ENCODE data around the gene AP1M1.

GRCh38 chr19:16153582-16154336, 44.0 kb upstream of the AP1M1 start:
- TF ChIP-seq, protein P1, sequence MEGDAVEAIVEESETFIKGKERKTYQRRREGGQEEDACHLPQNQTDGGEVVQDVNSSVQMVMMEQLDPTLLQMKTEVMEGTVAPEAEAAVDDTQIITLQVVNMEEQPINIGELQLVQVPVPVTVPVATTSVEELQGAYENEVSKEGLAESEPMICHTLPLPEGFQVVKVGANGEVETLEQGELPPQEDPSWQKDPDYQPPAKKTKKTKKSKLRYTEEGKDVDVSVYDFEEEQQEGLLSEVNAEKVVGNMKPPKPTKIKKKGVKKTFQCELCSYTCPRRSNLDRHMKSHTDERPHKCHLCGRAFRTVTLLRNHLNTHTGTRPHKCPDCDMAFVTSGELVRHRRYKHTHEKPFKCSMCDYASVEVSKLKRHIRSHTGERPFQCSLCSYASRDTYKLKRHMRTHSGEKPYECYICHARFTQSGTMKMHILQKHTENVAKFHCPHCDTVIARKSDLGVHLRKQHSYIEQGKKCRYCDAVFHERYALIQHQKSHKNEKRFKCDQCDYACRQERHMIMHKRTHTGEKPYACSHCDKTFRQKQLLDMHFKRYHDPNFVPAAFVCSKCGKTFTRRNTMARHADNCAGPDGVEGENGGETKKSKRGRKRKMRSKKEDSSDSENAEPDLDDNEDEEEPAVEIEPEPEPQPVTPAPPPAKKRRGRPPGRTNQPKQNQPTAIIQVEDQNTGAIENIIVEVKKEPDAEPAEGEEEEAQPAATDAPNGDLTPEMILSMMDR (IDR thresholded peaks at IDR 0.05; ENCODE audit: low read depth, low read length): no peak
- TF ChIP-seq EZH2phosphoT487 (IDR thresholded peaks at IDR 0.05; ENCODE audit: low read depth): no peak

All from OCI-LY3 (cell line).